ENCODE results near the gene DLGAP1.
"Not testable (repeated sequence)": the region's sequence is repeated elsewhere in the genome, so short reads cannot be mapped to it uniquely, and the experiment has no call there.

DLGAP1 gene

DNA sequence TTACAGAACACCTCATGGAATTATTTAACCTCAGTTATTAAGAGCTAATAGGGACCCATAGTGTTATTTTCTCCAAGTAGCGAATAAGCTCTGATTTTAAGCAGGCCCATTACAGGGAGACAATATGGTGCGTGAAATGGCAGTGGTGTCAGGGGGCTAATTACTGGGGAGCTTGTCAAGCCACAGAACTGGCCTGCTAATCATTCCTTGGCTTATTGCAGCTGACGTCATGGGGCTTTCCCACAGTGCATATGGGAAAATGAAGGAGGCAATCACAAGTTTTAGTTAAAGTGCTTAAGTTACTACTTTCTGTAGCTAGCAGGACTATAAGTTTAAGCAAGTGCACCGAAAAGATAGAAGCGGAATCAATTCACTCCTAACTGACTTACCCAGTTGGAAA, 742.6 kb downstream of the DLGAP1 start:
- no peak for DNase-seq

DNA sequence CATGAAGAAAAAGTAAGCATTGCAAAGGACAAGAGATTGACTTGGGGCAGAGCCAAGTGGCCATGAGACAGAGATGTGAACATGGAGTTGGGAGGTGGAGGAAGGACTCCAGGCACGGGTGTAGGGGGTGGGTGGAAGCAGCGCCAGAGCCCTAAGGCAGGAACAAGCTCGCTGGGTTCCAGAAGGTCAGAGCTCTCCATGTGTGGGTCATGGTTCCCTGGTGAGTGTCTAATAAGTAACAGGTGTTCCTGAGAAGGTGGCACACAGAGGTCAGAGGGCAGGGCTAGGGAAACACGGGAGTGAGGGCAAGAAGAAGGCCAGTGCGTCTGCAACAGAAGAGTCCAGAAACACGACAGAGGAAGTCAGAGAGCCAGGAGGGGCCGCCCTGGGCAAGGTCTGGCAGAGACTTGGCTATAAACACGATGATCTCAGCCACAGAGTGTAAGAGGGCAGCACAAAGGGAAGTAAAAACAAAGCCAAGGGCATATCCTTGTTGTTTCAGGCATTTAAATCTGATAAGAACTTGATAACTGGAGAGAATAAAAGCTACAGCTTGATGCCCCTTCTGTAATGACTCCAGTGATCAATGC, 744.3 kb downstream of the DLGAP1 start:
- DNase-seq, result no peak

DNA sequence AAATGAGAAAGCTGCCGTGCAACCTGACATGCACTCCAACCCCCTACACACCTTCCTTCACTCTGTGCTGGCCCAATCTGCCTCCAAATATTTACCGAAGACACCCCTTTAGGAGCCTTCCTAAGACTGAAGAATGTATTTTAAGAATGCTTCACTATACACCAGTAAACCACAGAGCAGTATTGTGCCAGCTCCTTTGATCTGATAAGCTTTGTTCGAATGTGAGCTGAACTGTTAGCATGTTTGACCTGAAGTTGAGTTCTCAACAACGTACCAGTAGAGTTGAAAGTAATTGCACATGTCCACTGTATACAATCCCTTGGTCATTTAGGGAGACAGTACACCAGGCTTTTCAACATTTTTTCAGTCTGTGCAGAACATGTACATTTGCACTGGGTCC, 745.9 kb downstream of the DLGAP1 start:
- no peak for DNase-seq

DNA sequence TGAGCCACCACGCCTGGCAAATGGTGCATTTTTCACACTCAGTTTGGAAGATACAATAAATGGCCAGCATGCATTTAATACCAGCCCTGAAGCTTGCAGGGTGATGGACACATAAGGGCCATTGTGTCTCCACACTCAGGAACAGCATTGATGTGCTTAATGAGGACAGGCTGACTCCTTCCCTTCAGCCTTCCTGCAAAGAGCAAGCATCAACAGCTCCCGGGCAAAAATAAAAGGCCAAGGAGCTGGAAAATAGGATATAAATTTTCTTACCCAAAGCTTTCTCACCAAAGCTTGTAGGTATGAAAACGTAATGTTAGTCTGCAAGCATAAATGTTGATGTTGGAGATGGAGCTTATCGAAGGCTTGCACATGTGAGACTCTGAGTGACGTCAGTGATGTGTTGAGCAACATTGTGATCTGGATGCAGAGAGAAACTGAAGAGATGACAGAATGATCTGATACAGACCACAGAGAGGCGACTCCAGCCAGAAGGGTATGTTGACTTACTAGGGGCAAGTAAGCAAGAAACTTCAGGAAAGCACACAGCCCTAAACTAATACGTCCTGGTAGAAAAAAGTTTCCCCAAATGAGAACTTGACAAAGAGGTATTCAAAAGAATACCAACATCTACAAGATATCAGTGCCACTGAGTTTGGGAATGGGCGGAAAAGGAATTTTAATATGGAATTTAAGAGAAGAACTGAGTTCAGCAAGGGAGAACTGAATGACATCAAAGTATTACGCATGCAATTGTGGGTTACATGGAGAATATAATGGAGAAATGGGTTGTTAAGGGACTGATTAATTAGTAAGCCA, 748.6 kb downstream of the DLGAP1 start:
- no peak for DNase-seq

DNA sequence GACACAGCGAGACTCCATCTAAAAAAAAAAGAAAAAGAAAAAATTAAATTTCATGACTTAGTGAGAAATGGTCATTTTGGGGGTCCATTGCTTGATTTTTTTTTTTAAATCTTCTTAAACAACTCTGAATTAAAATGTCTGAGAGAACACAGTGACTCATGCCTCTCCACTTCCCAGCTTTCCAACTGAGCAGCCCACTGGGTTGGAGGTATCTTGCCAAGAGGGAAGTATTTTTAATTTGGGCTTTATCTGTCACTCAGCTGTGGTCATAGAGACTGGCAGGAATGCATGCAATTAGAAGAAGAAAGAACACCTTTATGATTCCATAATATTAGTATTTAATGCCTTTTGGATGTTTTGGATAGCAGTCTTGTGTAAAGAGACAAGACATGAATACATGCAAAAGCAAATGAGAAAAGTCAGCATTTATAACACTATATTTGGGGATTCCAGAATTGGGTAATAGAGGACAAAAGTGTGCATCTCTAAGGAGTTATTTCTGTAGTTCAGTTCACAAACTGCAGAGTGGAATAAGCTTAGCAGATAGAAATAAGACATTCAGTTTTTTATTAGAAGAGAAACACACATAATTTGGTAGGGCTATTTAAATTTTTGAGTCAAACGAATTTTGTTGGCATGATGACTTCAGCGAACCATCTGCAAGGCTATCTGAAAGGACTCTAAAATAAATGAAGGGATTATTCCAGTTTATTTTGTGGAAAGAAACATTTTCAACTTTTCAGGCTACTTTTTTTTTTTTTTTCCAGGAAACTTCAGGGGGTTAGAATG, 750.4 kb downstream of the DLGAP1 start:
- no peak for DNase-seq

DNA sequence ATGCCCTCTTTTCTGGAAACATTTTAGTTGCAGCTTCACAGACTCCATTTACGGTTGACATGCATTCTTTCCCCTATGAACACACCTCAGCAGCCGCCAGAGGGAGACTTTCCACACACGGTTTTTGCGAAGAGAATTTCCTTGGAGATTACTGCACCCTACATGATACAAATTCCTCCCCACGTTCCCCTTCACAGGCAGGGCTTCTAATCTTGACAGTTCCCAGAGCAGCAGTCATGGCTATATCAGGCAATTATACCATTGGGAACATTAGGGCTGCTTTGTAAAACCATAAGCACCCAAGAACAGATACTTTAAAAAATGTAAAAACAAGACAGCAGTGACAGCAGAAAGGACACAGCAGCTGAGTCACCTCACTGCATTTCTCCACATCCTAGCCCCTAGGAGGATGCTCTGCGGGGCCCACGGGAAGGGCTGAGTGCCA, 751.4 kb downstream of the DLGAP1 start:
- no peak for DNase-seq

DNA sequence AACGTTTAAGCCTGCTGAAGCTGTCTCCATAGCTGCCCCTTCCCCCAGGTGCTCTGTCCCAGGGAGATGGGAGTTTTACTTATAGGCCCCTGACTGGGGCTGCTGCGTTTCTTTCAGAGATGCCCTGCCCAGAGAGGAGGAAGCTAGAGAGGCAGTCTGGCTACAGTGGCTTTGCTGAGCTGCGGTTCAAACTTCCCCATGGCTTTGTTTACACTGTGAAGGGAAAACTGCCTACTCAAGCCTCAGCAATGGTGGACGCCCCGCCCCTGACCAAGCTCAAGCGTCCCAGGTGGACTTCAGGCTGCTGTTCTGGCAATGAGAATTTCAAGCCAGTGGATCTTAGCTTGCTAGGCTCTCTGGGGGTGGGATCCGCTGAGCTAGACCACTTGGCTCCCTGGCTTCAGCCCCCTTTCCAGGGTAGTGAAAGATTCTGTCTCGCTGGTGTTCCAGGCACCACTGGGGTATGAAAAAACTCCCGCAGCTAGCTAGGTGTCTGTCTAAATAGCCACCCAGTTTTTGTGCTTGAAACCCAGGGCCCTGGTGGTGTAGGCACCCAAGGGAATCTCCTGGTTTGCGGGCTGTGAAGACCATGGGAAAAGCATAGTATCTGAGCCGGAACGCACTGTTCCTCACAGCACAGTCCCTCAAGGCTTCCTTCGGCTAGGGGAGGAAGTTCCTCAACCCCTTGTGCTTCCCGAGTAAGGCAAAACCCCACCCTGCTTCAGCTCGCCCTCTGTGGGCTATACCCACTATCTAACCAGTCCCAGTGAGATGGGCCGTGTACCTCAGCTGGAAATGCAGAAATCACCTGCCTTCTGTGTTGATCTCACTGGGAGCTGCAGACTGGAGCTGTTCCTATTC, 755.2 kb downstream of the DLGAP1 start:
- not testable (repeated sequence) for DNase-seq

DNA sequence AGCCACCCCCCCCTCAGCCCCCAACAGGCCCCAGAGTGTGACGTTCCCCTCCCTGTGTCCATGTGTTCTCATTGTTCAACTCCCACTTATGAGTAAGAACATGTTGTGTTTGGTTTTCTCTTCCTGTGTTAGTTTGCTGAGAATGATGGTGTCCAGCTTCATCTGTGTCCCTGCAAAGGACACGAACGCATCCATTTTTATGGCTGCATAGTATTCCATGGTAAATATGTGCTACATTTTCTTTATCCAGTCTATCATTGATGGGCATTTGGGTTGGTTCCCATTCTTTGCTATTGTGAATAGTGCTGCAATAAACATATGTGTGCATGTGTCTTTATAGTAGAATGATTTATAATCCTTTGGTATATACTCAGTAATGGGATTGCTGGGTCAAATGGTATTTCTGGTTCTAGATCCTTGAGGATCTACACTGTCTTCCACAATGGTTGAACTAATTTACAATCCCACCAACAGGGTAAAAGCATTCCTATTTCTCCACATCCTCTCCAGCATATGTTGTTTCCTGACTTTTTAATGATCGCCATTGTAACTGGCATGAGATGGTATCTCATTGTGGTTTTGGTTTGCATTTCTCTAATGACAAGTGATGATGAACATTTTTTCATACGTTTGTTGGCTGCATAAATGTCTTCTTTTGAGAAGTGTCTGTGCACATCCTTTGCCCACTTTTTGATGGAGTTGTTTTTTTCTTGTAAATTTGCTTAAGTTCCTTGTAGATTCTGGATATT, 760.9 kb downstream of the DLGAP1 start:
- not testable (repeated sequence) for DNase-seq

DNA sequence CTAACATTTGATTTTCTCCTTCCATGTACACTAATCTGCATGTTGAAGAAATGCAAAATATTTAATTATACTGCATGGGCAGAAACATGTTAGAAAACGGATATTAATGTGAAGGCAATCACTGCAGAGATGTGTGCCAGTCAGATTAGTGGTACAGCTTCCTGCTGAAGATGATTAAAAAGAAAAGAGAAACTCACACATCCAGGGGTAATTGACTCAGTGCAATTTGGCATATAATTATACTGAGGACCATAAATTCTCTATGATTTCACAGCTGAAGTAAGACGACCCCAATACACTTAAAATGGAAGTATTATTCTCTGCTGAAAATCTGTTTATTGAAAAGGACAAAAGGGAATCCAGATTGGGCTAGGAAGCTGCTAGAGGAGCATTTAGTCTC, 761.7 kb downstream of the DLGAP1 start:
- no peak for DNase-seq

DNA sequence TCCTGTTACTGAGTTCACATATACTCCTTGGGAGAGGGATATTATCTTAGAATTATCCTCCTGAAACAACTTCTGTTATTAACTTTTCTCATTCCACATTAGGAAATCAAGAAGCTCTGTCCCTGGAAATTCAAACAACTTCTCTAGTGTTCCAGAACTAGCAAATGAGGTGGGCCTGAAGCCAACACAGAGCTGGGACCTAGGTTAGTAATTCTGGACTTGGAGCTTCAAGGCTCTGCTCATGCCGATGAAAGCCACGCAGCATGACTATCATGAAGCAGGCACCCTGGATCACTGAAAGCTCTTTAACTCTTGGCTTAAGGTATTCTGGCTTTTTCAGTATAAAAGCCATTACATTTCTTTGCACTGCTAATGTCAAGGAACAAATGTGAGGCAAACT, 762.4 kb downstream of the DLGAP1 start:
- DNase-seq, result no peak

DNA sequence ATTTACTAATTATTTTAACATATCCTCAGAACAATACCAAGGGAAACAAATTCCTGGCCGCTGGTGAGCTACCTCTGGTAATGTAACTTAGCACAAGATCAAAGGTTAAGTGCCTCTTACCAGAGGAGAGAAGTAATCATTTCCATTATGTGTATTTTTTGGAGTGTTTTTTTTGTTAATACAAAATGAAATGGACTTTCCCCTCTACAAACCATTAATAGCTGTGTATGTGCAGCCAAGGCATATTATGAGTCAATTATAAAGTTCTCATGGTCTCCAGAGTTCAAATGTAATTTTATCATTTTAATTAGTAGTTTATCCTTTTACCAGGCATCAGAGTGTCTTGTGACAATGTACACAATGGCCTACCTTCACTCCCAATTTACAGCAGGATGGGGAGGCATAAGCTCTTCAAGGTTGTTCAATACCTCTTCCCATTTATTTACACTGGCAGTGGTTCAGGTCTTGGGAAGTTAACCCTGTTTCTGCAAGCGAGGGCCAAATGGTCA, 762.9 kb downstream of the DLGAP1 start:
- DNase-seq, result no peak

DNA sequence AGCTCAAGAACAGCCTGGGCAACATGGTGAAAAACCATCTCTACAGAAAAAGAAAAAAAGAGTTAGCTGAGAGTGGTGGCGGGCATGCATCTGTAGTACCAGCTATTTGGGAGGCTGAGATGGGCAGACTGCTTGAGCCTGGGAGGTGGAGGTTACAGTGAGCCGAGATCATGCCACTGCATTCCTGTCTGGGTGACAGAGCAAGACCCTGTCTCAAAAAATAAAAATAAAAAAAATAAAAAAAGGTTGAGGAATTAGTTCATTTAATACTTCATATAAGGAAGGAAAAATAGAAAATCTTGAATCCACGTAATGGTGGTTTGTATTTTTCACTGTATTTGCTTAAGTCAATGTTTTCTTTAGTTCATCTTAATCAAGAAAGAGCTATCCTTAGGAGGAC, 763.4 kb downstream of the DLGAP1 start:
- DNase-seq, result no peak

DNA sequence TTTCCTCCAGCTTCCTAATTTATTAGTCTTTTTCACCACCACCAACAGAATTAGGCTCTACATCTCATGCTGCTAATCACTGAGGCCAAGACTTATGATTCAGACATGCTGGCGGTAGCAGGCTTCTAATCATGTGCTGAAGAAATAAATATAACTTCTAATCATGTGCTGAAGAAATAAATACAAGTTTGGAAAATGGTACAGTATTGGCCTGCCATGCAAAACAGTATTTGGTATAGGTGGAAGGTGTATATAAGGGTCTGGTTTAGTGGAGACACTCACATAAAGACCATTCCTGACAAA, 764.4 kb downstream of the DLGAP1 start:
- no peak for DNase-seq

DNA sequence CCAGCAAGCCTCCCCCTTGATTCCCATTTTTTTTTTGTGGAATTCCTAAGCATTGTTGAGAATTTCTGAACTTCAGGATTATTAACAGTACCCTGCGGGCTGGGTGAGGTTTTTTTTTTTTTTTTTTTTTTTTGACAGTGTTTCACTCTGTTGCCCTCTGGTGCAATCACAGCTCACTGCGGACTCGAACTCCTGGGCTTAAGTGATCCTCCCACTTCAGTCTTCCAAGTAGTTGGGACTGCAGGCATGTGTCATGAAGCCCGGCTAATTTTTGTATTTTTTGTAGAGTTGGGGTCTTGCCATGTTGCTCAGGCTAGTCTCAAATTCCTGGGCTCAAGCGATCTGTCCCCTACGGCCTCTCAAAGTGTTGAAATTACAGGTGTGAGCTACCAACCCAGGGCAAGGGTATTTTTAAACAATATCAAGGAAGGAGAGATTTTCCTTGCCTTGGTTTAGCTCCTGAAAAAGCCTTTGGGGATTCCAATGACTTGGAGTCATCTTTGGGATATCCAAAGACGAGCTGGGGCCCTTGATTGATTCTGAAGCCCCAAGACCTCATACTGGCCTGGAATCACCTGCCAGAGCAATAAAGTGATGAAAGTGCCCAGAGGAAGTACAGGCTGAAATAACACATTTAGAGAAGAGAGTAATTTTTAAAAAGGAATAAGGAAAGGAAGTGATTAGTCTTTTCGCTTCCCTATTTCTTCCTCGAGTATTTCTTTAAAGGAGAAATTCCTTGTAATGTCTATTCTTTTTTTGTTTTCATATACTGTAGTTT, 764.9 kb downstream of the DLGAP1 start:
- DNase-seq, result no peak

DNA sequence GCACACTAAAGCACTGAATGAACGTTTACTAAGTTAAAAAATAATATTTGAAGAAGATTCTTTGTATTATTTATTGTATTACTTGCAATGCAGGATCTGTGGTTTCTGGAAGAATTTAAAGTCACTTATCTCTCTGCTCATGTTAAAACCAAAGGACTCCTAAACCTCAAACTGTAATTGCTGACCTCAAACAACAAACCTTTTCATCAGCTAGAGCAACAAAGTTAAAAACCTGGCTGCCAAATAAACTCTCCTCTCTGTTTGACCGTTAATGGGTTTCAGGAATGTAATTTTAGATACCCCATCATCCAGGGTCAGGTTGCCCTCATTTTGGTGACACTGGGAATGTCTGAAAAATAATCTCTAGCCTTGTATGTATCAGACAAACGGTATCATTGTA, 766.0 kb downstream of the DLGAP1 start:
- DNase-seq, result no peak

DNA sequence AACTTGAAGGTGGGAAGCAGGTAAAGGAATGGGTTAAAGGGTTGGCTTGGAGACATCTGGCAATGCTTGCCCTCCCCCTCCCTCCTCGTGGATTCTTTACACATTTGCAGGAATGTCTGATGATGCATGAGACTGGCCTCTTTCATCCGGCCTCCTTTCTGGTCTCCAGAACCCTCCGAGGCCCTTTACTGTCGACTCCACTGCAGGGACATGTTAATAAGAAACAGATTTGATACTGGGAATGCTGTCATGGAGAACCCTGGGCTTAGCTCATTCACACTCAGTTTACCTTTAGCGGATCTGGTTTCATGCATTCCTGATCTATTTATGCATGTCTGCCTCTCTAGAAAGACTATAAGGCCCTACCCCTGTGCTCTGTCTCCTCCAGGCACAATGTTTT, 766.4 kb downstream of the DLGAP1 start:
- DNase-seq, result no peak

DNA sequence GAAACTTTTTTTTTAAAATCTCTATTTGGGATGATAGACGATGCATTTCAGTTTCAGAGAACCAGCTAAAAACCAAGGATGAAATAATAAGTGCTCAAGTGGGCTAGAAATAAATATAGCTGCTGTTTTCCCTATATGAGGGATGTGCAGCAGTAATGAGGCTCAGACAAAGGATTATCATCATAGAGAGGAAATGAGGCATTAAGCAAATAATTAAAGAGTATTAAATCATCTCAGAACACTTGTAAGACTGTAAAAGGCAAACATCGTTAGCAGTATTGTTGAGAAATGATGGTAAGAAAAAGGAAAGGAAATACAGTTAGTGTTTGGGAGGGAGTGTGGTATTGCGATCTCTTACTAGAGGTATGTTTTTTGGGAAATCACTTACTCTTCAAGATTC, 771.6 kb downstream of the DLGAP1 start:
- no peak for DNase-seq

DNA sequence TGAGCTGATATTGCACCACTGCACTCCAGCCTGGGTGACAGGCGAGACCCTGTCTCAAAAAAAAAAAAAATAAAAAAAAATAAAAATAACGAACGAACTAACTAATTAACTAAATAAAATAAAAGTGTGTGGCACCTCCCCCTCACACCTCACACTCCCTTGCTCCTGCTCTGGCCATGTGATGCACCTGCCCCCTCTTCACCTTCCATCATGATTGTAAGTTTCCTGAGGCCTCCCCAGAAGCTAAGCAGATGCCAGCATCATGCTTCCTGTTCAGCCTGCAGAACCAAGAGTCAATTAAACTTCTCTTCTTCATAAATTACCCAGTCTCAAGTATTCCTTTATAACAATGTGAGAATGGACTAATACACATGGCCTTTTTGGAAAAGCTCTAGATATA, 773.0 kb downstream of the DLGAP1 start:
- DNase-seq, result no peak

DNA sequence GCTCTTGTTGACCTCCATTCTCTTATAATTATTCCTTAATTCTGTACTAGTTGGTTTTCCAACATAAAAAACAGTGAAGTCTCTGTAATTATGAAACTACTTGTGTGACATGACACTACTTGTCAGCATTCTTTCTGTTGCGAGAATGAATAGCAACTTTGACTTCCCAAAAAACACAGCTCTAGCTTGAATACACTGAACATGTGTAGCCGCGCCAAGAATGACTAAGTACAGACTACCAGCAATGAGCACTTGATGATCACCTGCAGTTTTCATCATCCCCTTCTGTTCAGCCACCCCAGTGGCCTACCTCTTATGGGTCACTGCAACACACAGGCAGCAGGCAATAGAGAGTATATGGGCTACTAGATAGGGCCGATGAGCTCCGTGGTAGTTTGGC, 775.9 kb downstream of the DLGAP1 start:
- DNase-seq, result no peak

DNA sequence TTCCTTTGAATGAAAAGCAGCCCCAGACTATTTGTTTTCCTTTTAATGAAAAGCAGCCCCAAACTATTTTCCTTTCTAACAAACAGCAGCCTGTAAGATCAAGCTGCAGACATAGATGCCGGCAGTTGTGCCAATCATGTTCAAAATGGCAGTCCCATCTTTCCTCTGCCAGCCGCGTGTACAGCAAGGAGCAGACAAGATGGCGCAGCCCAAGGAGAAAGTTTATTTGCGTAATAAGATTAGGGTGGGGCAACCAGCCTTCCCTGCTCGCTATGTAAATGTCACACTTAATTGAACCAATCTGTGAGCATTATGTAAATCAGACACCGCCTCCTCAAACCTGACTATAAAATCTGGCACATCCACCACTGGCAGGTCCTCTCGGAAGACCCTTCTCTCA, 779.1 kb downstream of the DLGAP1 start:
- no peak for DNase-seq

DNA sequence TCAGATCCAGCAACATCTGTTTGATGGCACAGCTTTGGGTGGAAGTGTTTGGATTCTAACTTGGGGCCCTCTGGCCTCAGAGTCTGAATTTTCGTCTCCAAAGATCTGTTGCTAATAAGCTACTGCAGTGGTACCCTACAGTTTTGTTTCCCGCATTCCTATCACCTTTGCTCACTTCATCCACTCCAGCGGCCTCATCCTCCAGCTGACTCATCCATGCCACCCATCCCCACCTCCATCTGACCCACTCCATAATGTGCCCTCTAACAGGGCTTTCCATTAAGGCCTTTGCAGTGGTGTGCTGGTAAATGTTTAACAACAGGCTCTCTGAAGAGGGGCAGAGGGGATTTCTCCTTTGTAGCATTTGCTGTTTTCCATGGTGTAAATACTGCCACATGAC, 779.7 kb downstream of the DLGAP1 start:
- DNase-seq, result no peak

Data from activated T-cell treated with anti-CD3 and anti-CD28 coated beads for 4 hours (primary cell).